Measurements from ENCODE around the gene EOMES. TPM values are rescaled to one million over a fixed set of nuclear protein-coding genes. Genes with fewer than 3 reads are reported as not detected.

The EOMES gene
- total and polyA plus RNA-seq, 2 donors (not counting 1 experiment from before 2014, with no cell fraction given) = 0.10 to 0.12 TPM

DNA sequence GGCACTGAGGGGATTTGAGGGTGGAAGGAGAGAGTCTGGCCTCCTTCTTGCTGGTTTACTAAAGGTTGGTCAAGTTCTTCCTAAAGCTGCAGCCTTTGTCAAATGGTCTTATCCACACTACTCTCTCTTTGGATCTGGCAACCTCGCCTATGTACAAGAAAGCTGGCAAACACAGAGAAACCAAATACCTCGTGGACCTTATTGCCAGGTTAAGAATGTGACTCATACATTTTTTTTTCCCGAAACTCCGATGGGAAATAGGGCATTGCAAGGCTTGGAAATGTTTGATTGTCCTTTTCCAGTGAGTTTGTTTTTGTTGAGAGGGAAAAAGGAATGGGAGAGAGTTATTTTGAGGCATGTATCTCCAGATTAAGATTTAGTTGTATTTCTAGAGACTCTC is 13.9 kb downstream of the EOMES start:
- Histone ChIP-seq H3K79me2 (ENCODE audit: control insufficient read depth, insufficient read depth, low read length) (no peaks in the 10 kb centered on the region), H4K20me1 (ENCODE audit: control insufficient read depth, insufficient read depth, low read length, poor library complexity, severe bottlenecking) (no peaks in the 10 kb centered on the region), H3K9me3 (ENCODE audit: control extremely low read depth in 1 of 3, control insufficient read depth in 2 of 3, insufficient read depth in 1 of 3, low read length in 2 of 3) (no peaks in the 10 kb centered on the region), H3K4me2 (replicated peaks; ENCODE audit: low read depth, low read length, poor library complexity, severe bottlenecking) (no peak overlapping the region), H3K4me1 (ENCODE audit: control insufficient read depth in 2 of 2, insufficient read depth in 2 of 2, low read length in 2 of 2) (peaks cover 10 to 11% of the 10 kb centered on the region in 2 donors), H3K27me3 (replicated peaks in 1 of 4; ENCODE audit: control extremely low read depth in 1 of 4, control insufficient read depth in 3 of 4, insufficient read depth in 4 of 4, low read length in 3 of 4) (peaks cover 0 to 29% (median 22%) of the 10 kb centered on the region in 4 experiments), H3K27ac (ENCODE audit: low read length in 2 of 2) (no peak overlapping the region), H3K4me3 (ENCODE audit: control extremely low read depth in 1 of 5, extremely low read depth in 1 of 5, insufficient read depth in 1 of 5, low read depth in 2 of 5, low read length in 4 of 5) (no peak overlapping the region), H2AFZ (ENCODE audit: insufficient read depth, low read depth, low read length, poor library complexity, severe bottlenecking) (no peak overlapping the region), H3K9ac (ENCODE audit: low read length) (no peak overlapping the region), H3K36me3 (replicated peaks in 1 of 2; ENCODE audit: control extremely low read depth in 1 of 2, control insufficient read depth in 1 of 2, extremely low read depth in 1 of 2, insufficient read depth in 2 of 2, low read length in 1 of 2) (no peaks in the 10 kb centered on the region)
- 93% methylated on average over 4 of the region's 4 CpGs for WGBS (ENCODE audit: insufficient coverage)
- CTCF ChIA-PET = interaction anchor here (1.2 to 1.5 kb wide), 2 partner anchors 20 to 27 kb away, joined by 3 to 5 read pairs; no protein-coding TSS in a partner anchor
- no peaks in the 10 kb centered on the region for H3K9me3 Mint-ChIP-seq (ENCODE audit: insufficient read depth)
- ATAC-seq (ENCODE audit: low read depth) (no peak), DNase-seq (no peak)
- peaks cover 54% of the 10 kb centered on the region for H3K27me3 Mint-ChIP-seq
- H3K4me3 Mint-ChIP-seq = no peak overlapping the region
- intact Hi-C loops (cut with micrococcal nuclease) = no loop called here
- peaks cover 13% of the 10 kb centered on the region for H3K4me1 Mint-ChIP-seq
- POLR2A ChIA-PET = no interaction called here
- H3K27ac Mint-ChIP-seq = no peak overlapping the region
- TF ChIP-seq CTCF (IDR thresholded peaks at IDR 0.05) = no peak
- no peak for TF ChIP-seq EZH2 (IDR thresholded peaks at IDR 0.05; ENCODE audit: borderline replicate concordance, insufficient read depth, low read depth, low read length, poor library complexity, severe bottlenecking)

- Histone ChIP-seq H3K9ac (ENCODE audit: low read length) (no peak overlapping the region), H3K9me3 (ENCODE audit: control extremely low read depth in 1 of 3, control insufficient read depth in 2 of 3, insufficient read depth in 1 of 3, low read length in 2 of 3) (peaks cover 0 to 3% (median 0%) of the 10 kb centered on the region in 3 donors), H3K4me2 (replicated peaks; ENCODE audit: low read depth, low read length, poor library complexity, severe bottlenecking) (no peak overlapping the region), H3K36me3 (replicated peaks in 1 of 2; ENCODE audit: control extremely low read depth in 1 of 2, control insufficient read depth in 1 of 2, extremely low read depth in 1 of 2, insufficient read depth in 2 of 2, low read length in 1 of 2) (no peaks in the 10 kb centered on the region), H3K27me3 (replicated peaks in 1 of 4; ENCODE audit: control extremely low read depth in 1 of 4, control insufficient read depth in 3 of 4, insufficient read depth in 4 of 4, low read length in 3 of 4) (no peaks in the 10 kb centered on the region), H3K4me3 (ENCODE audit: control extremely low read depth in 1 of 5, extremely low read depth in 1 of 5, insufficient read depth in 1 of 5, low read depth in 2 of 5, low read length in 4 of 5) (no peak overlapping the region), H2AFZ (ENCODE audit: insufficient read depth, low read depth, low read length, poor library complexity, severe bottlenecking) (no peak overlapping the region), H4K20me1 (ENCODE audit: control insufficient read depth, insufficient read depth, low read length, poor library complexity, severe bottlenecking) (no peaks in the 10 kb centered on the region), H3K4me1 (ENCODE audit: control insufficient read depth in 2 of 2, insufficient read depth in 2 of 2, low read length in 2 of 2) (no peaks in the 10 kb centered on the region), H3K27ac (ENCODE audit: low read length in 2 of 2) (no peak overlapping the region), H3K79me2 (ENCODE audit: control insufficient read depth, insufficient read depth, low read length) (no peaks in the 10 kb centered on the region)
- WGBS (ENCODE audit: insufficient coverage) = no CpG with 5 or more reads among the region's 3 CpGs
- POLR2A ChIA-PET = no interaction called here
- DNase-seq = peak; percentile 52
- CTCF ChIA-PET = no interaction called here
- H3K4me1 Mint-ChIP-seq = peaks cover 10% of the 10 kb centered on the region
- H3K27me3 Mint-ChIP-seq = peaks cover 3% of the 10 kb centered on the region
- H3K27ac Mint-ChIP-seq = no peak overlapping the region
- no peak for TF ChIP-seq CTCF (IDR thresholded peaks at IDR 0.05)
- TF ChIP-seq EZH2 (IDR thresholded peaks at IDR 0.05; ENCODE audit: borderline replicate concordance, insufficient read depth, low read depth, low read length, poor library complexity, severe bottlenecking) = no peak
- no peak overlapping the region for H3K4me3 Mint-ChIP-seq
- H3K9me3 Mint-ChIP-seq (ENCODE audit: insufficient read depth) = peaks cover 5% of the 10 kb centered on the region
- peak; percentile 58 for ATAC-seq (ENCODE audit: low read depth)
- intact Hi-C loops (cut with micrococcal nuclease) = no loop called here
Observed at GRCh38 chr3:27699067-27699466, 23.1 kb downstream of the EOMES start.
